Transverse colon (tissue), 4 donors: ENCODE results near the gene PIEZO2. TPM values are rescaled to one million over a fixed set of nuclear protein-coding genes. Genes with fewer than 3 reads are reported as not detected.

Experiments used
- DNase-seq: peaks from one replicate; pipeline ENCODE4 v3.0.0-alpha.2; 2019
- H3K27ac ChIP-seq, 4 donors: fragments of 200-600 bp; sonication (generic); 2 replicates each; pipeline ENCODE4 v1.5.1; 2016 to 2018; ENCODE audit warnings: inconsistent platforms in 4 of 4
- H3K27me3 ChIP-seq: fragments of 200-600 bp; sonication (generic); 2 replicates; pipeline ENCODE4 v1.5.1; 2017; ENCODE audit warnings: inconsistent platforms
- H3K36me3 ChIP-seq, 4 donors: fragments of 200-600 bp; sonication (generic); 2 replicates each; pipeline ENCODE4 v1.5.1; 2017 to 2019; ENCODE audit warnings: inconsistent platforms in 4 of 4
- H3K4me1 ChIP-seq, 4 donors: fragments of 200-600 bp; sonication (generic); 2 replicates each; pipeline ENCODE4 v1.5.1; 2017 to 2020; ENCODE audit warnings: inconsistent platforms in 4 of 4
- H3K4me3 ChIP-seq, 4 donors: fragments of 200-600 bp; sonication (generic); 1 replicate in 1 of 4; 2 replicates in 3 of 4; pipeline versions ENCODE4 v1.5.1 to v1.6.1; 2017 to 2019; ENCODE audit warnings: inconsistent platforms in 4 of 4
- H3K9me3 ChIP-seq, 2 donors: fragments of 200-600 bp; sonication (generic); 2 replicates each; pipeline ENCODE4 v1.5.1; 2017 to 2019; ENCODE audit warnings: inconsistent platforms in 2 of 2
- EP300 ChIP-seq: sonication (generic); formaldehyde crosslinking; IDR thresholded peaks from one replicate; pipeline ENCODE4 v1.6.1; 2017; ENCODE audit warnings: antibody characterized with exemption, low read depth
- POLR2A ChIP-seq: fragments of 450-650 bp; IDR thresholded peaks from one replicate; pipeline ENCODE4 v1.6.1; 2016; ENCODE audit warnings: antibody characterized with exemption, mild to moderate bottlenecking, moderate library complexity
- POLR2AphosphoS5 ChIP-seq, 3 donors: sonication (generic); formaldehyde crosslinking; IDR thresholded peaks; one replicate each; pipeline ENCODE4 v1.6.1; 2016; ENCODE audit warnings: antibody characterized with exemption in 3 of 3
- WGBS, 2 donors: methylation state at CpG; one replicate each; pipeline ENCODE4 v1.1.5; 2018; ENCODE audit warnings: low coverage in 1 of 2; 5-methylcytosine and 5-hydroxymethylcytosine counted together
- in situ Hi-C, 4 donors: fragments of 200-750 bp; cut with MboI; loops; one replicate each; pipeline versions ENCODE4 v1.15.0 to v1.15.1; 2017; ENCODE audit warnings: low sequenced_read_pairs in 3 of 4, low pct_ligation_motif_present in 1 of 4, low pct_unique_long_range_greater_than_20kb in 1 of 4
- intact Hi-C: fragments of 100-400 bp; cut with DNase I; formaldehyde crosslinking; loops from one replicate; pipeline ENCODE4 v1.15.1; 2023; ENCODE audit warnings: low total_unique reads
- total RNA-seq, 4 donors: library from RNA; depleted of rRNA; stranded (reverse); fragments of >200 nt; gene quantifications; one replicate each; pipeline ENCODE4 v1.1.0, GENCODE V29; 2016
- TF ChIP-seq, protein P1 (sequence below), 5 experiments: fragments of 200-600 bp in 3 of 5; fragments of 450-650 bp in 2 of 5; sonication (generic) in 3 of 5; IDR thresholded peaks; 1 replicate in 2 of 5; 2 replicates in 3 of 5; pipeline ENCODE4 v1.5.1; 2016 to 2017; ENCODE audit warnings: antibody characterized with exemption in 5 of 5, inconsistent platforms in 3 of 5, mild to moderate bottlenecking in 2 of 5, moderate library complexity in 1 of 5

The PIEZO2 gene
- total RNA-seq, 4 donors from 2014 or later, result 2.9 to 7.5 (median 4.5) TPM

DNA sequence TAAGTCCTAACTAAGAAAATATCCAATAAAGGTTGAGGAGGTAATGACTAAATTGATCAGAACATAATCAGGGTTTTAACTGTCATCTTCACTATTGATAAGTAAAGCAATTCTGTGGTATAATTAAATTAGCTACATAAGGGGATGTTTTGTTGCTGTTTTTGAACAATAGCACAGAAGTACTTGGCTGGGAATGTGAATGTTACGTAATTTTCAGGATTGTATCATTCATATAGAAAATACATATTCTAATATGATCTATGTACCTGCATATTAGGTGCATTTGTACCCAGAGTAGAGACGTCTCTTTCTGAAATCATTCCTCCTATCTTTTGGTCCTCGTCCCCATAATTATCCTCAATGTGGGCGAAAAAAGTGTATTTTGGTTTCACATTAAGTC lies 109.0 kb downstream of the PIEZO2 start:
- no peak for DNase-seq
- TF ChIP-seq POLR2AphosphoS5 (IDR thresholded peaks at IDR 0.05) (no peak), EP300 (no peak), POLR2A (no peak)
- TF ChIP-seq, protein P1, sequence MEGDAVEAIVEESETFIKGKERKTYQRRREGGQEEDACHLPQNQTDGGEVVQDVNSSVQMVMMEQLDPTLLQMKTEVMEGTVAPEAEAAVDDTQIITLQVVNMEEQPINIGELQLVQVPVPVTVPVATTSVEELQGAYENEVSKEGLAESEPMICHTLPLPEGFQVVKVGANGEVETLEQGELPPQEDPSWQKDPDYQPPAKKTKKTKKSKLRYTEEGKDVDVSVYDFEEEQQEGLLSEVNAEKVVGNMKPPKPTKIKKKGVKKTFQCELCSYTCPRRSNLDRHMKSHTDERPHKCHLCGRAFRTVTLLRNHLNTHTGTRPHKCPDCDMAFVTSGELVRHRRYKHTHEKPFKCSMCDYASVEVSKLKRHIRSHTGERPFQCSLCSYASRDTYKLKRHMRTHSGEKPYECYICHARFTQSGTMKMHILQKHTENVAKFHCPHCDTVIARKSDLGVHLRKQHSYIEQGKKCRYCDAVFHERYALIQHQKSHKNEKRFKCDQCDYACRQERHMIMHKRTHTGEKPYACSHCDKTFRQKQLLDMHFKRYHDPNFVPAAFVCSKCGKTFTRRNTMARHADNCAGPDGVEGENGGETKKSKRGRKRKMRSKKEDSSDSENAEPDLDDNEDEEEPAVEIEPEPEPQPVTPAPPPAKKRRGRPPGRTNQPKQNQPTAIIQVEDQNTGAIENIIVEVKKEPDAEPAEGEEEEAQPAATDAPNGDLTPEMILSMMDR (IDR thresholded peaks at IDR 0.05), result no peak
- H3K4me3 ChIP-seq, result no peak overlapping the region
- intact Hi-C loops, result no loop called here
- H3K4me1 ChIP-seq, result peaks cover 0 to under 1% (median 0%) of the 10 kb centered on the region in 4 donors
- no peaks in the 10 kb centered on the region for H3K36me3 ChIP-seq
- H3K9me3 ChIP-seq, result peaks cover 0 to 4% of the 10 kb centered on the region in 2 donors
- no peaks in the 10 kb centered on the region for H3K27me3 ChIP-seq
- 59 to 60% methylated on average over 4 of the region's 4 CpGs for WGBS, 2 donors
- no peak overlapping the region for H3K27ac ChIP-seq
- in situ Hi-C loops, result loop anchor here in 3 of 4 donors (5.0 to 25.0 kb wide), 2 partner anchors 178 to 188 kb away; no protein-coding TSS in a partner anchor

DNA sequence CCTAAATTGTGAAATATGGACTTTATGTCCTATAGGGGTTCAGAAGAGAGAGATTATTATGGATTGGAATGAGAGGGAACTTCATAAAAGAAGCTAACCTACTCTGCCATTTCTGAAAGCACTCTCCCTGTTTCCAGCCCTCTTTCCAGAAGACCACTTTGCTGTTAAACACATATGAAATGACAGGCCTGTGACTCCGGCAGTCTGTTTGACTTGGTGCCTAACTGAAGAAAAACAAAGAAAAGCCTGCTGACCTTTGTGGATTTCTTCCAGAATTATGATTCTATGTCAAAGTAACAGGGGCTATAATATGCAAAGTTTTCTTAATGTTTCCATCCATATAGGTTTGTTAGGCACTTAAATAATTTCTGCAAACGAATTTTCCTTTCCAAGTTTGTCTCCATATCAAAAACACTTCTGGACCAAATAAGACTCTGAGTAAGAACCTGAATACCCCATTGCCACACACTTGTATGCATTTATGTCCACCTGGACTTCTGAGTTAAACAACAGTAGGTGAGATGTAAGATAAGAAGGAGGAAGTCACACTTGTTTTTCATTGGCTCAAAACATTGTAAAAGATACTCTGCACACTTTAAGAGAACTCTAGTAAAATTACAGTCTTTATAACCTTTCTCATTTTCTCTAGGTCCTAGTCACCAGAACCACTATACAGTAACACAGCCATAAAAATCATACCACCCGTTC lies 111.7 kb downstream of the PIEZO2 start:
- Histone ChIP-seq H3K4me1 (peaks cover 0 to 2% (median 0%) of the 10 kb centered on the region in 4 donors), H3K9me3 (no peaks in the 10 kb centered on the region), H3K36me3 (no peaks in the 10 kb centered on the region), H3K27ac (no peak overlapping the region), H3K4me3 (no peak overlapping the region), H3K27me3 (no peaks in the 10 kb centered on the region)
- no peak for DNase-seq
- intact Hi-C loops, result loop anchor here (5.0 kb wide), 1 partner anchor 180 kb away; no protein-coding TSS in a partner anchor
- WGBS, 2 donors, result 40 to 41% methylated on average over 3 of the region's 3 CpGs
- TF ChIP-seq, protein P1 (IDR thresholded peaks at IDR 0.05), result no peak
- TF ChIP-seq POLR2AphosphoS5 (IDR thresholded peaks at IDR 0.05) (no peak), POLR2A (no peak), EP300 (no peak)
- in situ Hi-C loops, result loop anchor here in 1 of 4 donors (25.0 kb wide), 1 partner anchor 175 kb away; no protein-coding TSS in a partner anchor

DNA sequence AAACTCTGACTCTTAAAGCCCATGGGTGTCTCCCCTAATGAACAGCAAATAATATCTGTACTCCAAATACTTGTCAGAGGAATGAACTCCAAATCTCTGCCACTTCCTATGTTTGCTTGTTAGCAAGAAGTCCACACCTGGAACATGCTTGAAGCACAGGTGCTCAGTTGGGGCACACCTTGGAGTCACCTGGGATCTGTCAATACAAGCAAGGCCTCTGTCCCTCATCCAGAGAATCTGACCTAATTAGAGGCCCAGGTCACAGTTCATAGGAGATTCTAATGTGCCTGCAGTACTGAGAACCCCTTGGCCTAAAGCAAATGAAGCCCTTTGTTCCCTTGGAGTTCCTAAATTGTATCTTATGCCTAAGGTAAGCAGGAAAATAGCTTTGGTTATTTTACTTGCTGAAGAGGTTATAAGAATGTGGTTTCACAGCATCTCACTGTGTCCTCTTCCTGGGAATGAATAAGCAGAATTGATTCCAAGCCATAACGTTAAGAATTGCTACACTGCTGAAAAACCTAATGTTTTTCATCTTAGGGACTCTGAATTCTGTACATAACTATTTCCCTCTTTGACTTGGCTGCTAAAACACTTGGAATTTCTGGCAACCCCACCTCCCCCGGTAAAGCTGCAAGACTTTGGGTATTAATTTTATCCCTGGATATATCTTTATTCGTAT lies 113.4 kb downstream of the PIEZO2 start:
- no peak overlapping the region for H3K27ac ChIP-seq
- no peaks in the 10 kb centered on the region for H3K27me3 ChIP-seq
- in situ Hi-C loops, result loop anchor here in 1 of 4 donors (25.0 kb wide), 1 partner anchor 174 kb away; no protein-coding TSS in a partner anchor
- H3K4me3 ChIP-seq, result no peak overlapping the region
- no peaks in the 10 kb centered on the region for H3K36me3 ChIP-seq
- peaks cover 0 to 2% (median 0%) of the 10 kb centered on the region in 4 donors for H3K4me1 ChIP-seq
- 71 to 75% methylated on average over 3 of the region's 3 CpGs for WGBS, 2 donors
- H3K9me3 ChIP-seq, result no peaks in the 10 kb centered on the region
- intact Hi-C loops, result loop anchor here (5.0 kb wide), 1 partner anchor 179 kb away; no protein-coding TSS in a partner anchor
- DNase-seq, result no peak
- TF ChIP-seq POLR2AphosphoS5 (IDR thresholded peaks at IDR 0.05), result no peak
- no peak for TF ChIP-seq POLR2A
- TF ChIP-seq, protein P1 (IDR thresholded peaks at IDR 0.05), result no peak
- no peak for TF ChIP-seq EP300

DNA sequence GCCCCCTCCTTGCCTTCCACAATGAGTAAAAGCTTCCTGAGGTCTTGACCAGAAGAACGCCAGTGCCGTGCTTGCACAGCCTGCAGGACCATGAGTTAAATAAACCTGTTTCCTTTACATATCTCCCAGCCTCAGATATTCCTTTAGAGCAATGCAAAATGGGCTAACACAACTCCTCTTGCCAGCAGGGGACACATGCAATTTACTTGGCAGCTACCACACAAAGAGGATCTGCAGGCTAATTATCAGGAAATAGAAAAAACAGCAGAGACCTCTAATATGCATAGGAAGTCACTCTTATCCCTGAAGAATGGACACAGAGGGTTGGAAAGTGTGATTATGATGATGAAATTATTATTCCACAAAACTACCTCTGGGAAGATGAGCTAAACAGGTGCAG lies 114.0 kb downstream of the PIEZO2 start:
- Histone ChIP-seq H3K27ac (no peak overlapping the region), H3K36me3 (no peaks in the 10 kb centered on the region), H3K4me1 (peaks cover 0 to 2% (median 0%) of the 10 kb centered on the region in 4 donors), H3K27me3 (no peaks in the 10 kb centered on the region), H3K4me3 (no peak overlapping the region), H3K9me3 (no peaks in the 10 kb centered on the region)
- intact Hi-C loops (loop anchor here (5.0 kb wide), 1 partner anchor 178 kb away; no protein-coding TSS in a partner anchor), in situ Hi-C loops (loop anchor here in 1 of 4 donors (25.0 kb wide), 1 partner anchor 173 kb away; no protein-coding TSS in a partner anchor)
- 66 to 89% methylated on average over 2 of the region's 2 CpGs for WGBS, 2 donors
- no peak for DNase-seq
- TF ChIP-seq EP300, result no peak
- TF ChIP-seq, protein P1 (IDR thresholded peaks at IDR 0.05), result no peak
- no peak for TF ChIP-seq POLR2A
- TF ChIP-seq POLR2AphosphoS5 (IDR thresholded peaks at IDR 0.05), result no peak
